ENCODE measurements around the gene FHDC1. TPM values are rescaled to one million over a fixed set of nuclear protein-coding genes. Genes with fewer than 3 reads are reported as not detected.

The FHDC1 gene
- total RNA-seq, 1 experiment from 2014 or later = 18.1 TPM

DNA sequence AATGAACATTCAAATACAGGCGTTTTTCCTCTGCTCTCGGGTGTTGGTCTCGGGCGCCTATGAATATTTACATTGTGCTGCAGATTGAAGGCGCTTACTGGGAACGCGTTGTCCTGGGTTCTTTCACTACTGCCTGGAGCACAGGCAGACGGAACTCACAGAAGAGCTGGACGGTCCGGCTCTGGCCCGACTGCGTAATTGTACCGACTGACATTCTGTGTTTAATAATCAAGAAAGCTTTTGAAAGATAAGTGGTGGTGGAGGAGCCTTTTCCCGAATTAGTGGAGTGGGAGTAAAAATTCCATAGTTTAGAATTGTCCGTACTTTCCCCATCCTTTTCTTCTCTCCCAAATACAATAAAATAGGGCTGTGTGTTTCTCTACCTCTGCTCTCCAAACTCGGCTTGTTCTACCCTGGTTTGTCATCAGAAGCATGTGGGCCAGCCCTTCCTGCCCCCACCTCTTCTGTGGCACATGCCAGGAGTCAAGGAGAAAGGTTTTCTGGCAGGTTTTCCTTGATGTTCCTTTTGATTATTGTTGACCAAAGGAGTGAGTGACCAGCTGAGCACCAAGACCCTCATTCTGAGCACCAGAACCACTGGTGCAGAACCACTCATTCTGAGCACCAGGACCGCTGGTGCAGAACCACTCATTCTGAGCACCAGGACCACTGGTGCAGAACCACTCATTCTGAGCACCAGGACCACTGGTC lies 2.3 kb downstream of the FHDC1 start:
- no peak for DNase-seq (ENCODE audit: low spot score)
- H3K4me3 Mint-ChIP-seq = peak overlapping the region; percentile 81

DNA sequence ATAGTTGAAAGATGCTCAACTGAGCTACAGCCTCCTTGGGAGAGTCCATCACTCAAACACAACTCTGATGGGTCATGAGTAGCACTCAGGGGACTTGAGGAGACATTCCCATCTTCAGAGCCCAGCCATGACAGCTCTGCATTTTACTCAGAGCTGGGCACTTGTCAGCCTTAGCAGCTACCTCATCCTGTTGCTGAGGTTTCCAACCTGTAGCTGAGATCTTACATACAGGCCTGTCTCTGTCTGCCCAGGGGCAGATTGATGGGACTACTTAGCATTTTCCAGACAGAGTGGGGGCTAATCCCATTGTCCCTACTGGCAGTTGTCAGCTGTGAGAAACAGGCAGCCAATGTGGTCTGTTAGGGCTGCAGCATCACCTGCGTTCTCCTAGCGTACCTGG lies 3.5 kb downstream of the FHDC1 start:
- Mint-ChIP-seq H3K9me3 (no peaks in the 10 kb centered on the region), H3K27me3 (ENCODE audit: low read depth) (peaks cover 17% of the 10 kb centered on the region), H3K36me3 (peaks cover 26% of the 10 kb centered on the region), H3K27ac (no peak overlapping the region), H3K4me1 (peaks cover 52% of the 10 kb centered on the region), H3K4me3 (no peak overlapping the region)
- no peak for ATAC-seq
- ChIA-PET CTCF (interaction anchor here (1.1 to 1.4 kb wide), 2 partner anchors 10 to 188 kb away, joined by 3 to 5 read pairs; no protein-coding TSS in a partner anchor), POLR2A (interaction anchor here (0.6 kb wide), 1 partner anchor 260 kb away, joined by 3 read pairs; no protein-coding TSS in a partner anchor)
- DNase-seq (ENCODE audit: low spot score) = no peak
- TF ChIP-seq, protein P1, sequence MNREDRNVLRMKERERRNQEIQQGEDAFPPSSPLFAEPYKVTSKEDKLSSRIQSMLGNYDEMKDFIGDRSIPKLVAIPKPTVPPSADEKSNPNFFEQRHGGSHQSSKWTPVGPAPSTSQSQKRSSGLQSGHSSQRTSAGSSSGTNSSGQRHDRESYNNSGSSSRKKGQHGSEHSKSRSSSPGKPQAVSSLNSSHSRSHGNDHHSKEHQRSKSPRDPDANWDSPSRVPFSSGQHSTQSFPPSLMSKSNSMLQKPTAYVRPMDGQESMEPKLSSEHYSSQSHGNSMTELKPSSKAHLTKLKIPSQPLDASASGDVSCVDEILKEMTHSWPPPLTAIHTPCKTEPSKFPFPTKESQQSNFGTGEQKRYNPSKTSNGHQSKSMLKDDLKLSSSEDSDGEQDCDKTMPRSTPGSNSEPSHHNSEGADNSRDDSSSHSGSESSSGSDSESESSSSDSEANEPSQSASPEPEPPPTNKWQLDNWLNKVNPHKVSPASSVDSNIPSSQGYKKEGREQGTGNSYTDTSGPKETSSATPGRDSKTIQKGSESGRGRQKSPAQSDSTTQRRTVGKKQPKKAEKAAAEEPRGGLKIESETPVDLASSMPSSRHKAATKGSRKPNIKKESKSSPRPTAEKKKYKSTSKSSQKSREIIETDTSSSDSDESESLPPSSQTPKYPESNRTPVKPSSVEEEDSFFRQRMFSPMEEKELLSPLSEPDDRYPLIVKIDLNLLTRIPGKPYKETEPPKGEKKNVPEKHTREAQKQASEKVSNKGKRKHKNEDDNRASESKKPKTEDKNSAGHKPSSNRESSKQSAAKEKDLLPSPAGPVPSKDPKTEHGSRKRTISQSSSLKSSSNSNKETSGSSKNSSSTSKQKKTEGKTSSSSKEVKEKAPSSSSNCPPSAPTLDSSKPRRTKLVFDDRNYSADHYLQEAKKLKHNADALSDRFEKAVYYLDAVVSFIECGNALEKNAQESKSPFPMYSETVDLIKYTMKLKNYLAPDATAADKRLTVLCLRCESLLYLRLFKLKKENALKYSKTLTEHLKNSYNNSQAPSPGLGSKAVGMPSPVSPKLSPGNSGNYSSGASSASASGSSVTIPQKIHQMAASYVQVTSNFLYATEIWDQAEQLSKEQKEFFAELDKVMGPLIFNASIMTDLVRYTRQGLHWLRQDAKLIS (CRISPR knock-in tag; IDR thresholded peaks at IDR 0.05; ENCODE audit: borderline replicate concordance) = no peak
- TF ChIP-seq ELF4 (CRISPR knock-in tag; IDR thresholded peaks at IDR 0.05; ENCODE audit: low read depth) (no peak), FOXP1 (CRISPR knock-in tag; IDR thresholded peaks at IDR 0.05; ENCODE audit: borderline replicate concordance) (no peak)
- TF ChIP-seq, protein P2, sequence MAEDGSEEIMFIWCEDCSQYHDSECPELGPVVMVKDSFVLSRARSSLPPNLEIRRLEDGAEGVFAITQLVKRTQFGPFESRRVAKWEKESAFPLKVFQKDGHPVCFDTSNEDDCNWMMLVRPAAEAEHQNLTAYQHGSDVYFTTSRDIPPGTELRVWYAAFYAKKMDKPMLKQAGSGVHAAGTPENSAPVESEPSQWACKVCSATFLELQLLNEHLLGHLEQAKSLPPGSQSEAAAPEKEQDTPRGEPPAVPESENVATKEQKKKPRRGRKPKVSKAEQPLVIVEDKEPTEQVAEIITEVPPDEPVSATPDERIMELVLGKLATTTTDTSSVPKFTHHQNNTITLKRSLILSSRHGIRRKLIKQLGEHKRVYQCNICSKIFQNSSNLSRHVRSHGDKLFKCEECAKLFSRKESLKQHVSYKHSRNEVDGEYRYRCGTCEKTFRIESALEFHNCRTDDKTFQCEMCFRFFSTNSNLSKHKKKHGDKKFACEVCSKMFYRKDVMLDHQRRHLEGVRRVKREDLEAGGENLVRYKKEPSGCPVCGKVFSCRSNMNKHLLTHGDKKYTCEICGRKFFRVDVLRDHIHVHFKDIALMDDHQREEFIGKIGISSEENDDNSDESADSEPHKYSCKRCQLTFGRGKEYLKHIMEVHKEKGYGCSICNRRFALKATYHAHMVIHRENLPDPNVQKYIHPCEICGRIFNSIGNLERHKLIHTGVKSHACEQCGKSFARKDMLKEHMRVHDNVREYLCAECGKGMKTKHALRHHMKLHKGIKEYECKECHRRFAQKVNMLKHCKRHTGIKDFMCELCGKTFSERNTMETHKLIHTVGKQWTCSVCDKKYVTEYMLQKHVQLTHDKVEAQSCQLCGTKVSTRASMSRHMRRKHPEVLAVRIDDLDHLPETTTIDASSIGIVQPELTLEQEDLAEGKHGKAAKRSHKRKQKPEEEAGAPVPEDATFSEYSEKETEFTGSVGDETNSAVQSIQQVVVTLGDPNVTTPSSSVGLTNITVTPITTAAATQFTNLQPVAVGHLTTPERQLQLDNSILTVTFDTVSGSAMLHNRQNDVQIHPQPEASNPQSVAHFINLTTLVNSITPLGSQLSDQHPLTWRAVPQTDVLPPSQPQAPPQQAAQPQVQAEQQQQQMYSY (CRISPR knock-in tag; IDR thresholded peaks at IDR 0.05) = no peak
- TF ChIP-seq, protein P3, sequence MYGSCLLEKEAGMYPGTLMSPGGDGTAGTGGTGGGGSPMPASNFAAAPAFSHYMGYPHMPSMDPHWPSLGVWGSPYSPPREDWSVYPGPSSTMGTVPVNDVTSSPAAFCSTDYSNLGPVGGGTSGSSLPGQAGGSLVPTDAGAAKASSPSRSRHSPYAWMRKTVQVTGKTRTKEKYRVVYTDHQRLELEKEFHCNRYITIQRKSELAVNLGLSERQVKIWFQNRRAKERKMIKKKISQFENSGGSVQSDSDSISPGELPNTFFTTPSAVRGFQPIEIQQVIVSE (CRISPR knock-in tag; IDR thresholded peaks at IDR 0.05; ENCODE audit: borderline replicate concordance) = no peak
- TF ChIP-seq, protein P4, sequence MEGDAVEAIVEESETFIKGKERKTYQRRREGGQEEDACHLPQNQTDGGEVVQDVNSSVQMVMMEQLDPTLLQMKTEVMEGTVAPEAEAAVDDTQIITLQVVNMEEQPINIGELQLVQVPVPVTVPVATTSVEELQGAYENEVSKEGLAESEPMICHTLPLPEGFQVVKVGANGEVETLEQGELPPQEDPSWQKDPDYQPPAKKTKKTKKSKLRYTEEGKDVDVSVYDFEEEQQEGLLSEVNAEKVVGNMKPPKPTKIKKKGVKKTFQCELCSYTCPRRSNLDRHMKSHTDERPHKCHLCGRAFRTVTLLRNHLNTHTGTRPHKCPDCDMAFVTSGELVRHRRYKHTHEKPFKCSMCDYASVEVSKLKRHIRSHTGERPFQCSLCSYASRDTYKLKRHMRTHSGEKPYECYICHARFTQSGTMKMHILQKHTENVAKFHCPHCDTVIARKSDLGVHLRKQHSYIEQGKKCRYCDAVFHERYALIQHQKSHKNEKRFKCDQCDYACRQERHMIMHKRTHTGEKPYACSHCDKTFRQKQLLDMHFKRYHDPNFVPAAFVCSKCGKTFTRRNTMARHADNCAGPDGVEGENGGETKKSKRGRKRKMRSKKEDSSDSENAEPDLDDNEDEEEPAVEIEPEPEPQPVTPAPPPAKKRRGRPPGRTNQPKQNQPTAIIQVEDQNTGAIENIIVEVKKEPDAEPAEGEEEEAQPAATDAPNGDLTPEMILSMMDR (IDR thresholded peaks at IDR 0.05) = no peak

More for the DNA sequence above, 2.3 kb downstream of the FHDC1 start:
- H3K4me1 Mint-ChIP-seq = peaks cover 55% of the 10 kb centered on the region
- no peaks in the 10 kb centered on the region for H3K9me3 Mint-ChIP-seq
- TF ChIP-seq PRRX2 (CRISPR knock-in tag; IDR thresholded peaks at IDR 0.05) (no peak), RELA (CRISPR knock-in tag; IDR thresholded peaks at IDR 0.05; ENCODE audit: borderline replicate concordance) (no peak), MXD4 (CRISPR knock-in tag; IDR thresholded peaks at IDR 0.05; ENCODE audit: borderline replicate concordance) (no peak), GABPB1 (CRISPR knock-in tag; IDR thresholded peaks at IDR 0.05) (no peak), FOXP1 (CRISPR knock-in tag; IDR thresholded peaks at IDR 0.05; ENCODE audit: borderline replicate concordance) (no peak), SMAD4 (CRISPR knock-in tag; IDR thresholded peaks at IDR 0.05) (no peak)
- TF ChIP-seq, protein P5, sequence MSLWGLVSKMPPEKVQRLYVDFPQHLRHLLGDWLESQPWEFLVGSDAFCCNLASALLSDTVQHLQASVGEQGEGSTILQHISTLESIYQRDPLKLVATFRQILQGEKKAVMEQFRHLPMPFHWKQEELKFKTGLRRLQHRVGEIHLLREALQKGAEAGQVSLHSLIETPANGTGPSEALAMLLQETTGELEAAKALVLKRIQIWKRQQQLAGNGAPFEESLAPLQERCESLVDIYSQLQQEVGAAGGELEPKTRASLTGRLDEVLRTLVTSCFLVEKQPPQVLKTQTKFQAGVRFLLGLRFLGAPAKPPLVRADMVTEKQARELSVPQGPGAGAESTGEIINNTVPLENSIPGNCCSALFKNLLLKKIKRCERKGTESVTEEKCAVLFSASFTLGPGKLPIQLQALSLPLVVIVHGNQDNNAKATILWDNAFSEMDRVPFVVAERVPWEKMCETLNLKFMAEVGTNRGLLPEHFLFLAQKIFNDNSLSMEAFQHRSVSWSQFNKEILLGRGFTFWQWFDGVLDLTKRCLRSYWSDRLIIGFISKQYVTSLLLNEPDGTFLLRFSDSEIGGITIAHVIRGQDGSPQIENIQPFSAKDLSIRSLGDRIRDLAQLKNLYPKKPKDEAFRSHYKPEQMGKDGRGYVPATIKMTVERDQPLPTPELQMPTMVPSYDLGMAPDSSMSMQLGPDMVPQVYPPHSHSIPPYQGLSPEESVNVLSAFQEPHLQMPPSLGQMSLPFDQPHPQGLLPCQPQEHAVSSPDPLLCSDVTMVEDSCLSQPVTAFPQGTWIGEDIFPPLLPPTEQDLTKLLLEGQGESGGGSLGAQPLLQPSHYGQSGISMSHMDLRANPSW (CRISPR knock-in tag; conservative IDR thresholded peaks at IDR 0.05; ENCODE audit: low read depth) = no peak
- TF ChIP-seq, protein P6, sequence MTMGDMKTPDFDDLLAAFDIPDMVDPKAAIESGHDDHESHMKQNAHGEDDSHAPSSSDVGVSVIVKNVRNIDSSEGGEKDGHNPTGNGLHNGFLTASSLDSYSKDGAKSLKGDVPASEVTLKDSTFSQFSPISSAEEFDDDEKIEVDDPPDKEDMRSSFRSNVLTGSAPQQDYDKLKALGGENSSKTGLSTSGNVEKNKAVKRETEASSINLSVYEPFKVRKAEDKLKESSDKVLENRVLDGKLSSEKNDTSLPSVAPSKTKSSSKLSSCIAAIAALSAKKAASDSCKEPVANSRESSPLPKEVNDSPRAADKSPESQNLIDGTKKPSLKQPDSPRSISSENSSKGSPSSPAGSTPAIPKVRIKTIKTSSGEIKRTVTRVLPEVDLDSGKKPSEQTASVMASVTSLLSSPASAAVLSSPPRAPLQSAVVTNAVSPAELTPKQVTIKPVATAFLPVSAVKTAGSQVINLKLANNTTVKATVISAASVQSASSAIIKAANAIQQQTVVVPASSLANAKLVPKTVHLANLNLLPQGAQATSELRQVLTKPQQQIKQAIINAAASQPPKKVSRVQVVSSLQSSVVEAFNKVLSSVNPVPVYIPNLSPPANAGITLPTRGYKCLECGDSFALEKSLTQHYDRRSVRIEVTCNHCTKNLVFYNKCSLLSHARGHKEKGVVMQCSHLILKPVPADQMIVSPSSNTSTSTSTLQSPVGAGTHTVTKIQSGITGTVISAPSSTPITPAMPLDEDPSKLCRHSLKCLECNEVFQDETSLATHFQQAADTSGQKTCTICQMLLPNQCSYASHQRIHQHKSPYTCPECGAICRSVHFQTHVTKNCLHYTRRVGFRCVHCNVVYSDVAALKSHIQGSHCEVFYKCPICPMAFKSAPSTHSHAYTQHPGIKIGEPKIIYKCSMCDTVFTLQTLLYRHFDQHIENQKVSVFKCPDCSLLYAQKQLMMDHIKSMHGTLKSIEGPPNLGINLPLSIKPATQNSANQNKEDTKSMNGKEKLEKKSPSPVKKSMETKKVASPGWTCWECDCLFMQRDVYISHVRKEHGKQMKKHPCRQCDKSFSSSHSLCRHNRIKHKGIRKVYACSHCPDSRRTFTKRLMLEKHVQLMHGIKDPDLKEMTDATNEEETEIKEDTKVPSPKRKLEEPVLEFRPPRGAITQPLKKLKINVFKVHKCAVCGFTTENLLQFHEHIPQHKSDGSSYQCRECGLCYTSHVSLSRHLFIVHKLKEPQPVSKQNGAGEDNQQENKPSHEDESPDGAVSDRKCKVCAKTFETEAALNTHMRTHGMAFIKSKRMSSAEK (CRISPR knock-in tag; IDR thresholded peaks at IDR 0.05; ENCODE audit: borderline replicate concordance) = no peak
- TF ChIP-seq, protein P7, sequence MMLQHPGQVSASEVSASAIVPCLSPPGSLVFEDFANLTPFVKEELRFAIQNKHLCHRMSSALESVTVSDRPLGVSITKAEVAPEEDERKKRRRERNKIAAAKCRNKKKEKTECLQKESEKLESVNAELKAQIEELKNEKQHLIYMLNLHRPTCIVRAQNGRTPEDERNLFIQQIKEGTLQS (CRISPR knock-in tag; conservative IDR thresholded peaks at IDR 0.05) = no peak
- POLR2A ChIA-PET = interaction anchor here (0.5 to 3.2 kb wide), 3 partner anchors 39 to 518 kb away, joined by 3 to 18 read pairs (median 3); partner anchors contain the start of genes ARFIP1 and TIGD4
- peaks cover 25% of the 10 kb centered on the region for H3K27me3 Mint-ChIP-seq (ENCODE audit: low read depth)
- H3K27ac Mint-ChIP-seq = no peak overlapping the region
- H3K36me3 Mint-ChIP-seq = peaks cover 15% of the 10 kb centered on the region
- CTCF ChIA-PET = interaction anchor here (1.2 to 3.1 kb wide), 4 partner anchors 12 to 189 kb away, joined by 4 to 26 read pairs (median 4); no protein-coding TSS in a partner anchor
- no peak for ATAC-seq

Measured in WTC11 (cell line).